GM21515 (cell line): ENCODE measurements around the gene PDE6H.

ENCODE experiments used
- ATAC-seq: cut with Tn5 transposase; IDR thresholded peaks from one replicate; pipeline ENCODE4 v1.9.1; 2021; ENCODE audit not compliant: unreplicated experiment

PDE6H gene

DNA sequence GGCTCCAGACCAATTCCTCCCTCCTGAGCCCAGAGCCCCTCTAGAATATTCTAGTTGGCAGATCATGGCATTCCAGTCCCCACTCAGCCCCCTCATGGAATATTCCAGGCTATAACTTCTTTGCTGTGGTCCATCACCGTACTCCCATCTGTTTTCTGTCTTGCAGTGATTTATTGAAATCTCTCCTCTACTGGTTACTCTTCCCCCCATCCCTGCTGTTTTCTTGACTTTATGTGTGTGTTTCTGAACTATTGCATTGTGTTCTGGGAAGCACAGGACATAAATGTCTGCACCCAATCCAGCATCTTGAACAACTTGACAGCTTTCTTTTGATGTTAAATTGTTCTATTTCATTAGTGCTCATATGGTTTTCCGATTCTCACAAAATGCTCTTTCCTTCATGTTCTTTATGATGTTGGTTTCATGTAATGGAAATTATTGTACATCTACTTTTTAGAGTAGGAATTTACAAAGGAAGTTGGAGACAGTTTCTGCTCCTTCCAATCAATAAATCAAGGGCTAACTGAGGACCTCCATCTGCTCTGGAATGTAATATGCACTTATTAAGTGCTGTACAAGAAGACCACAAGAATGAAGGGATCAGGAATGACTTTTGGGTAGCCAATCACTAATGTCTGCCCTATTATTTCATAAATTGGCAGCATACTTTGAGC is 26.3 kb downstream of the PDE6H start:
- ATAC-seq, result no peak

DNA sequence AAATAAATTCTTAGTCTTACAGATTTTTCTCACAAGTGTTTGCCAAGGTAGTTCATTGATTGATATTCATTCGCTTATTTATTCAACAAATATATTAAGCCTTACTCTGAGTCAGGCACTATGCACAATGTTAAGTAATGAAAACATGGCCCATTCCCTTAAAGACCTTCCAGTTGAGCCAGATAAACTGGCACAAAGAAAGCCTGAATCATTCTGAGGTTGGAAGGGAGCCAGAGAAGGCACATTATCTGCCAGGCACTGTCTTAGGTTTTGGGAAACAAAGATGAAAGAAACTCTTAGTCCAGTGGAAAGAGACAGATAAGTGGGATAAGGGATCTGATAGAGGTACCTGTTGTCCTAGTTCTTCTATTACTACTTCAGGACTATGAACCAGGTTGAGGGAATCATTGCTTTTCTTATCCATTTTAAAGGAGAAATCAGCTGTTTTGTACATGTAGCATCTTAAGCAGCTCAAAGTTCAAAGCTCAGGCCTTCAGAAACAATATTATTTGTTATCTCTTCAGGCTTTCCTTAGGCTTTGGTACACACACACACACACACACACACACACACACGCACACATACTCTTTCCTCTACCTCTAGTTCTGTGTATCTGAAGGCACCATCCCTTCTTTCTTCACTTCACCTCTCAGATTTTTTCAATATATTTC is 27.0 kb downstream of the PDE6H start:
- no peak for ATAC-seq

DNA sequence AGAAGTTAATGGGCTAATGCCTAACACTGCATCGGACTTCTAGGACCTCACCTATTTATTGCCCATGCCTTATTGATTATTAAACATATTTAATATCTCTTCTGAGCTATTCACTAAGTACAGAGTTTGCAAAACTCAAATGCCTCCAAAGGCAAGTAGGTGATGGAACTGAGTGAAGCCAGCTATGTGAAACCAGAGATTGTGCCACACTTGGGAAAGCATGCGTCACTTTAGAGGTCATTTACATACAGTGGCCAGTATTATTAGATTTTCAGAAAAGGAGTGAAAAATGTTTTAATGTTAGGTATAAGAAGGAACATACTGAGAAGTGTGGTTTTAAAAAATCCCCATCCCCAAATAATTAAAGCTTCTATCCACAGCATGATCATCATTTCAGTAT is 27.7 kb downstream of the PDE6H start:
- no peak for ATAC-seq

DNA sequence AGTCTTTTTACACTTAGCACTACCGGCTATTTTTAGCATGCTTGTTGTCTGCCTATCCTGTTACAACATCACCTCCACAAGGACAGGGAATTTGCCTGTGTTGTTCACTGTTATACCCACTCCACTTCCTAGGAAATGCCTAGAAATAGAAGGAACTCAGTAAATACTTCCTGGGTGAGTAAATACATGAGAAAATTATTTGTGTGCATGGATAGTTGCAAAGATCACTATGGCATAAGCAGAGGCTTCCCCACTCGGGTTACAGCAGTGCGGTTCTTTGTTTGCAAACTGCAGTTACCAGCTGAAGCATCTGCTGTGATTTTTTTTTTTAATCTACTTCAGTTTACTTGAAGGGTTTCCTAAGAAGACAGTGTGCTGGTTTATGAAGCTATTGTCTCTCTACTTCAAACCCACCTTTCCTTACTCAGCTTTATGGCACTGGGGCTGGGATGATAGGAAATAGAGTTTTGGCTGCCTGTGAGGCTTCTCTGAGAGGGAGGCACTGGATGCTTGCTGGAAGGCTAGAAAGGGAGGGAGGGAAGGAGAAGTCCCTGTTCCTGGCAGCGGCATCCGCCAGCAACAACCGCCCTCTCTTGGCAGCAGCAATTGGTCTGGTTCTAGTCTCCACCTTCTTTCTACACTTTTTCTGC is 29.0 kb downstream of the PDE6H start:
- no peak for ATAC-seq

DNA sequence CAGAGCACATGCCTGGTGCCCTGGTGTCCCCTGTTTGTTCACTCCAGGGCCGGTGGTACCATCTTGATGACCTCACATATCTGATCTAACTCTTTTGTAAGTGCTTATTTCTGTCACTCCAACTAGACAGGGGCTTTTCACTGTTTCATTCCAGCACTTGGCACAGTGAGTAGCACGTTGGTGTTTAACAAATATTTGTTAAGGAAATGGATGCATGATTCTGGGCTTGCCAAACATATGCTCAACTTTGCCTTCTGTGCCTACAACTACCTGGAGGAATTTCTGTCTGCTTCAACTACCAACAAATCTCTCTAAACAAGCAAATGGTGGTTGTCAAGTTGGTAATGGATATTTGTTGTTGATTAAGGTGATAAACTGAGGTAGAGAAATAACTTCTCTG is 31.6 kb downstream of the PDE6H start:
- ATAC-seq, result no peak

DNA sequence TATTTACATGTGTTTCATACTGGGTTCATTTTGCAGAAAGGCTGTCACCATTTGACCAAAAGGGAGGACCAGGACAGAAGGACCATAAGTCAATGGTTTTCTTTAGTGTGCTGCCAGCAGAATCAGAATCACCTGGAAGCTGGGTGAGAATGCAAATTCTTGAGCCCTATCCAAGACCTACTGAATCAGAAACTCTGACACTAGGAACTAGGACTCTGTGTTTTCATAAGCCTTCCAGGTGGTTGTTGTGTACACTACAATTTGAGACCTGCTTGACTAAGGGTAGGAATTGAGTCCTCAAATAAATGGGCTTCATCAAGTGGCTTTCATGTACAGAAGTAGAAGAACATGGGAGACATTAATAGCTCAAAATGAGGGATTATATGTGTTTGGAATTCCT is 32.2 kb downstream of the PDE6H start:
- no peak for ATAC-seq

DNA sequence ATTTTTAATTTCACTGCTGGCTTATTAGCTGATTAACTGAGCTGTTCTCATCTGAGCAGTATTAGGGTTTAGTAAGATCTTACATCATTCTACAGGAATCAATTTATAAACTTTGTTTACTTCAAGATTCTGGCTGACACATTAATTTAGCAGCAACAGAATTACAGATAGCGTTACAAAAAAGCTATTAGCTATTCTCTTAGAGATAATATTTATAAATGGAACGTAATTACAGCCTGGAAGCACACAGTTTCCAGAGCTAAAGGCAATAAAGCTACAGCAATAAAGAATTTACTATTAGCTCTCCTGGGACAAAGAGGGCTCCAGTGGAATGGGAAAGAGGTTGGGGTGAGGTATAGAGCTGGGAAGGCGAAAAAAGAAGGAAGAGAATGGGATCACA is 34.7 kb downstream of the PDE6H start:
- no peak for ATAC-seq

DNA sequence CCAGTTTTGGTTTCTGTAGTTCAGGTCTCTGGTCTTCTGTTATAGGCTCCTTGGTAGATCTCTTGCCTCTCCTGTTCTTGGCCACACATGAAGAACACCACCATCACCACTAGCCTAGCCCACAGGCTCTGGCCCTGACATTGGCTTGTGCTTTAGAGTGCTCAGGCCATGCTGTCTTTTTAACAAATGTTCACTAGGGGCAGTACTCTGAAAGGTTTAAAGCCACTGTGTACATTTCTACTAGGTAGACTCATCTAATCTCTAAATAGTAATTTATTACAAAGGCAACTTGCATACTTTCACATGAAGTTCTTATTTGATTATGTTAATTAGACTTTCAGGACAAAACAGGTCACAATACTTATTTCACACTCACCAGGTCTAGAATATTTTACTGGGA is 38.3 kb downstream of the PDE6H start:
- no peak for ATAC-seq

DNA sequence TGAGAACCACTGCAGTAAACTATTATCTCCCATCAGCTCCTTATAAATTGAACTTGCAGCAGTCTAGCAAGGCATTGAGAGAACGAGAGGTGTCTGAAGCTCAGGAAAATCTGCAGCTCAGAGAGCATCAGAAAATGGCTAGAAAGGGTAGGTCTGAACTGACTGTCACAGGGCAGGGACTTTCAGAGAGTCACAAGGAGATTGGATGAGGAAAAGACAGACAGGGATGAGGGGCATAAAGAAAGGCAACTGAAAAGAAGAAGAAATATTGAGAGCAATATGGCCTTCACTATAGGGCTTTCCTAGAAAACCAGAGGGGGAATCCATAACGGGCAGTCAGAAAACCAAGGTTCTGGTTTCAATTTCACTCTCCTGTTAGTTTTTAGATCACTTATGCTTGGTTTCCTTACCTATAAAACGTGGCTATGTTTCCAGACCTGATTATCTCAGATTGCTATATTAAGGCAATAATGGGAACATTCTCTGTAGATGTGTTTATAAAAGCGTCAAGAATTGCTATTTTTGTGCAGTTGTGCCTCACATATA is 40.9 kb downstream of the PDE6H start:
- ATAC-seq, result no peak

DNA sequence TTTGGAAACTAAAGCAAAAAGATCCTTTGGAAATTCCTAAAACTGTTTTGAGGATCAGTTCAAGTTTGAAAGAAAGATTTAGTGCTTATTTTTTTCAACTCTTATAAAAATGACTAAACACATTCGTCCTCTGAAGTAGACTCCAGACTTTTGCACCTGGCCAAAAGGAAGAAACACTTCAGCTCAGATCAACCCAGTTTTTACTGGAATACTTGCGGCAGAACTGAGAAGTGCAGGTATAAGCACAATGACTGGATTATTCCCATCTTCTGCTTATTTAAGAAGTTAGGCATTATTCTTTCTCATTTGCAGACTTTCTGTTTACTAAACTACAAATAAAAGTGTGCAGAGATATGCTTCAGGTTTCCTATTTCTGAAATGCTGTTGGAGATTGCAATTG is 41.9 kb downstream of the PDE6H start:
- ATAC-seq, result no peak

DNA sequence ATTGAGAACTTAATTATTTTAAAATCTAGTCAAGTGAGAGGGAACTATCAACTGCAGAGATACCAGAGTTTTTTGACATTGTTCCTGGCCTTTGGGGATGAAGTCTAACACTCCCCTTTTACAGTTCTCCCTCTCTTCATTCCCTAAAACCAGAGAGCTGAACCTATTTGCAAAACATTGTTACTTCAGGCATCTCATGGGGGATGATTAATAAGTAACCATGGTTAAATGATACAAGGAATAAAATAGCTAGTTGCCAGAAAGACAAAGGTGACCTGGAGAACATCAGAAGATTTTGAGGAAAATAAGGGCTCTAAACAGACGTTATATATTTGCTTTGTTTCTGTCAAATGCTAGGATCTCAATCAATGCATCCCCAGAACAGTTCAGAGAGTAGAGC is 42.3 kb downstream of the PDE6H start:
- no peak for ATAC-seq

DNA sequence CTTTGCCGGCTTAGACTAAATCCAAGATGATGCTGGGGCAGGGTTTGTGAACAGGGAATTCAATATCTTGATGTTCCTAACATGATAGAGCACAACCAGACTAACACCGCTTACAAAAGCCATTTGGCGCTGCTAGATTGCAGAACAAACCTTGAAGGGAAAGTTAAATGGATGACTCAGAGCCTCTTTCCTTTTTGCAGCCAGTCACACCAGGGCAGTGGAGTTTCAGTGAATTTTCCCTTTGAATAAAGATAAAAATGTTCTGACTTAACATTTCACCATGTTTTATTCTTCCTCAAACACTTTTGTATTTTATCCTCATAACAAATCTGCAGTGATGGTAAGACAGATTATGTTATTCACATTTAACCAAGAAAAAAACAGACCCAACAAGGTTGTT is 47.3 kb downstream of the PDE6H start:
- no peak for ATAC-seq
